Measurements from ENCODE around the gene KDM2B.

Gene KDM2B

GRCh38 chr12:121453629-121454028 lies 127.2 kb downstream of the KDM2B start:
- DNase-seq = no peak

GRCh38 chr12:121452985-121453360 lies 127.8 kb downstream of the KDM2B start:
- no peak for DNase-seq

DNA sequence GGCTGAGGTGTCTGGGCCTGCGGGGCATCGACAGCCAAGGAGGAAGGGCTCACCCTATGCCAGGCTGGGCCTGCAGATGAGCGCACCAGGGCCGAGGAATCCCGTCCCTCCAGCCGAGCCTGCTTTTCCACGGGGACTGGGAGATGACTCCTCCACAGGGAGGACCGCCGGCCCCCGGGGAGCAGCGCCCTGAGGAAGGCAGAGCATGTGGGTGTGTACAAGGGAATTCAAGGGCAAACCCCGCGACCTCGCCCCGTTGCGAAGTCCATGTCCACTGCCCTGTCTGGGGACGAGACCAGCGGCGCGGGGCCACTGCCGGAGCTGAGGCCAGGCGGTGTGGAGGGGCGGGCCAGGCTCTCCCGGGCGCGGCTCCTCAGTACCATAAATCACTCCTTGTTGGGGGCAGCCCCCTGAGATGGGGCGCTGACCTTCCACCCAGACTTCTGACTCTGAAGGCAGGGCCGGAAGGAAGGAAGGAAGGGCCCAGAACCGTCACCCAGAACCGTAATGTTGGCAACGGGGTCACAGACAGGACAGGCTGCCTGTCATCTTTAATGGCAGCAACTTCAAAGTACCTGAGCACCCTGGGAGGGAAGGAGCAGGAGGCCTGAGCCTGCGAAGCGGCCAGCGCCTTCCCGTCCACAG lies 128.4 kb downstream of the KDM2B start:
- no peak for DNase-seq

DNA sequence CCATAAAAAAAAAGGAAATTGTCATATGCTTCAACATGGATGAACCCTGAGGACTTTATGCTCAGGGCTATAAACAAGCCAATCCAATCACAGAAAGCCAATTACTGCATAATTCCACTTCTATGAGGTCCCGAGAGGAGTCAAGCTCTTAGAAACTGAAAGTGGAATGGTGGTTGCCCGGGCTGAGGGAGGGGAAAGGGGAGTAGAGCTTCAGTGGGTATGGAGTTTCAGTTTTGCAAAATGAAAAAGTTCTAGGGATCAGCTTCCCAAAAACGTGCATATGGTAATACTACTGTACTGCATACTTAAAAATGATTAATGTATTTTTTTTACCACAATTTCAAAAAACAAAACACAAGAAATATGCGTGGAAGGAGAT lies 128.9 kb downstream of the KDM2B start:
- DNase-seq = no peak

DNA sequence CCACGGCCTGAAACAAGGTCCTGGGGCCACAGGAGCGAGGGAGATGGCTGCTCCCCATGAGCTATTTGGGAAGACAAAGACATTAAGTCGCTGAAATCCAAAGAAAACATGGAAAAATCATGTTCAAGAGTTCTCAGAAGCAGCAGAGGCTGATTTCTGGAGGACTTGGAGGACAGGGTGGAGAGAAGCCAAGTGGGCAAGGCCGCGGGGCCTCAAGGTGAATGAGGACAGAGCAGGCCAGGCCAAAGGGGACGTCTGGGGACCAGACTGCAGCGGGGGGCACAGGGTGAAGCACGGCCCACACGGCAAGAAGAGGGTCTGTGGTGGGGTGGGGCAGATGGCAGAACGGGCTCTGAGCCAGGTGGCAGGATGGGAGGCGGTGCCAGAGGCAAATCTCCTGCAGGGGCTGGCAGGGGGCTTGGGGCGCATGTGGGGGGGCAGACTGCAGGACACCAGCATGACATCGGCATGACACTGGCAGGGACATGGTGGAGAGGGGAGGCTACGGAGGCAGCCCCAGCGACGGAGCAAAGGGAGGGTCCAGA lies 132.0 kb downstream of the KDM2B start:
- DNase-seq = no peak

DNA sequence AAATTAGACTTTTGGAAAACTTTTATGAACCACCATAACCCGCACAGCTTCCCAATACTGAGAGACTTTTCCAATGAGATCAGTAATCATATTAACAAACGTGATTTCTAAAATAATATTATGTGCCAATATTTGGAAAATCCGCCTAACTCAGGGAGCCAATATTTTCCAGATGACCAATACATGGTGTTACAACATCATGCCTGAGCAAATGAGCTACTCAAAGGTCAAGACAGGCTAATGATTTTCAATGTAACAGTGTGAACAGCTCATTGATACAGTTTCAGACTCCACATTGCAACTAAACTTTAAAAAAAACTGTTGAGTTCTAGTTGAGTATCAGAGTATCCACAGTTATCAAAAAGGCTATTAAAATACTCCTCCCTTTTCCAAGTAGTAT lies 134.1 kb downstream of the KDM2B start:
- no peak for DNase-seq

DNA sequence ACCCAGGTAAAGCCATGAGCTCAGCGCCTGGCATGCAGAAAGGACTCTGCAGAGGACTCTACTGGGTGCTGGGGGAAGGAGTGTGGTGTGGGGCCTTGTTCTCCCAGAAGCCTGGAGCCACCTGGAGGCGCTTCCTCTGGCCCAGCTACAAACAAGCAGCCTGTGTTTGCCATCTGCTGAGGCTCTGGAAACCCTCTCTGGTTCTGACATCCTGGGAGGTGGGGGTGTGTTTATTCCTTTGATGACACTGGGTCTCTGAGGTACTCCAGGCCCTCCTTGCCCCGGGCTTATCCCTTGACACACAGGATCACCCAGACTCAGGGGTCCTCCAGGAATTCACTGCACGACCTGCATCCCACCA lies 136.0 kb downstream of the KDM2B start:
- DNase-seq = no peak

- DNase-seq = no peak
Measured at GRCh38 chr12:121443911-121444841, 136.6 kb downstream of the KDM2B start.

GRCh38 chr12:121443193-121443870 lies 137.5 kb downstream of the KDM2B start:
- peak; percentile 77 for DNase-seq

DNA sequence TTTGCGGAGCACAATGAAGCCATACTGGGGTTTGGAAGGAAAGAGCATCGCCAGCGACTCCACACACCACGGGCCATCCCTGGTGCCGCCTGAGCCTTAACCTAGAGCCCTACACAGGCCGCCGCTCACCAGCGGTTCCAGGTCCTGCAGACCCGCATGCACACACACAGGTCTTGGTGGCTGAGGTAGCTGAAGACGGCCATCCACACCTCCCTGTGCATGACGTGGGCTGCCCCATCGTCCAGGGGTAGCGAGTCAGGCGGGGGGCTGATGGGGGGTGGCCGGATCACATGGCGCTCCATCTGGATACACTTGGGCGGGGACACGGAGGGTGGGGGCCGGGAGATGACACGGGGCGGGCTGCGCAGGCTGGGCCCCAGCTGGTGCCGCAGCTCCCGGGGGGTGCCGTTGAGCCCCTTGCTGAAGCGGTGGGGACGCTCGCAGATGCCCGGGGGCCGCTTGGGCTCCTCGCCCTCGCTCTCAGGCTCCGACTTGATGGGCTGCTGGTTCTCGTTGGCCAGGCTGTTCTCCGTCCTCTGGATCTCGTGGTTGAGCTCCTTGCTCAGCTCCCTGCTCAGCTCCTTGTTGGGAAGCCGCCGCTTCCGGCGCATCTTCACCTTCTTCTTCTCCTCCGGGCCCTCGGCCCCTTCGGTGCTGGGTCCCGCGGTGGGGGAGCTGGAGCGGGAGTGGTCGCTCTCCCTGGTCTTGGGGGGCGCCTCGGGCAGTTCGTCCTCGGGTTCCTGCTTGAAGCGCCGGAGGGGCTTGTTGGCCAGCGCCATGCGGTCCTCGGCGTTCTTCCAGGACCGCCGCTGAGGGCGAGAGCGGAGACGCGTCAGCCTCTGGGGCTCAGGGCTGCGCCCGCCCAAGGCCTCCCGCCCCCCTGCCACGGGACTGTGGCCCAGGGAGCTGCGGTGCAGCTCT lies 138.5 kb downstream of the KDM2B start:
- no peak for DNase-seq

GRCh38 chr12:121441555-121441954 lies 139.3 kb downstream of the KDM2B start:
- no peak for DNase-seq

DNA sequence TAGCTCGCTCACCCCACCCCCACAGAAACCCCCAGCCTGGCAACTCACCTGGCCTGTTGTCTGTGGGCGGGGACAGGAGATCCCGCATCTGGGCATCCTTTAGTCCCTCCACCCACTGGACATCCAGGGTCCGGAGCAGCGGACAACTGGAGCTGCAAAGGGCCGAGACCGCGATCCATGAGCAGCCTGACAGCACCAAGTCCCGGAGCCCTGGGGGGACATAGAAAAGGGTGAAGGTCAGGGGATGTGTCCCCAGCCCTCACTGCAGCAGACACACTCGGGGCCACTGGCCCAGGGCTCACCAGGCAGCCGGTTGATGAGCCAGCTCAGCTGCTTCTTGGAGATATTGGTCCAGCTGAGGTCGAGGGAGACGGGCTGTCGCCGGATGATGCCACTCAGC lies 140.1 kb downstream of the KDM2B start:
- no peak for DNase-seq

DNA sequence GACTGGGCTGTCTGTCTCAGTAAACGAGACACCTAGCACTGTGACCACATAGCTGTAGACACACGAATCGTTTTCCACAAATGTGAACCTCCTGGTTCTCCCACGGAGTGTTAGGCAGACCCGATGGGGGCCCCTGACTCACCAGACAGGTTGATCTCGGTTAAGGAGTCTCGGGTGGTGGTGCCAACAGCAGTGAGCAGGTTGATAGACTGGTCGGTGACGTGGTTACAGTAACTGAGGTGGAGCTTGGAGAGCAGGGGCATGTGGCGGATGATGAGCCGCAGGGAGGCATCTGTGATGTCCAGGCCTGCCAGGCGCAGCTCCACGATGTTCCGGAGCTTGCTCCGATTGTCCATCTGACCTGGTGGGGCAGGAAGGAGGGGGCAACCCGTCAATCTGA lies 141.1 kb downstream of the KDM2B start:
- DNase-seq = no peak

DNA sequence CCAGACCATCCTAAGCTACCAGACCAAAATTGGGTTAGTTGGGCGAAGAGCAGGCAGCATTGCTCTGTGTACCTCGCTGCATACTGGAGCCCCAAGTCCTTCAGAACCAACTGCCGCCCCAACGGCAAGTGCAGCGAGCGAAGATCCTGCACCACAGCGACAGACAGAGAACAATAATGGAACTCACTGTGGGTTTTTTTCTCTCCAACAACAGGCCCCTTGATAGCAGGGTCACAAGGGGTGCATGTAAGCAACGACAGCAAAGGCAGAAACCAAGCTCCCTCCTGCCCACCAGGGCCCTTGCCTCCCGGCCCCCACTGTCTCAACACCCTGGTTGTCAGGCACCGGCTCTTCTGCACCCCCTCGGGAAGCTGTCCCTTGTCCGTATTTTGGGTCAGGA lies 141.9 kb downstream of the KDM2B start:
- DNase-seq = no peak

DNA sequence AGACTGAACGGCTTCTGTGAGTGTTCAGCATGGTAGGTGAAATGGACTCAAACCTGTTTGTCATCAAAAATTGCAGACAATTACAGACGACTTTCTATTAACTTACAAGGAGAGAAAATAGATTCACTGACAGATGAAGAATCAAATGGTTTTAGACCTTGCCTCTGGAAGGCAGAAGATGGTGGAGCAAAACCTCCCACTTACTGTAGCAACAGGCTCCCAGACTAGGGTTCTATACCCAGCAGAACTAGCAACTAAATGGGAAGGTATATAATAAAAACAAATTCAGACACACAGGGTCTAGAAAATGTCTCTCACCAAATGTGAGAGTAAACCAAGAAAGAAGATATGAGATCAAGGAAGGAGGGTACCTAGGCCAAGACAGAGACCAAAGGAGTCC lies 144.1 kb downstream of the KDM2B start:
- no peak for DNase-seq

GRCh38 chr12:121432740-121433480 lies 147.9 kb downstream of the KDM2B start:
- DNase-seq = no peak

- no peak for DNase-seq
Measured at GRCh38 chr12:121430833-121431415, 149.9 kb downstream of the KDM2B start.

DNA sequence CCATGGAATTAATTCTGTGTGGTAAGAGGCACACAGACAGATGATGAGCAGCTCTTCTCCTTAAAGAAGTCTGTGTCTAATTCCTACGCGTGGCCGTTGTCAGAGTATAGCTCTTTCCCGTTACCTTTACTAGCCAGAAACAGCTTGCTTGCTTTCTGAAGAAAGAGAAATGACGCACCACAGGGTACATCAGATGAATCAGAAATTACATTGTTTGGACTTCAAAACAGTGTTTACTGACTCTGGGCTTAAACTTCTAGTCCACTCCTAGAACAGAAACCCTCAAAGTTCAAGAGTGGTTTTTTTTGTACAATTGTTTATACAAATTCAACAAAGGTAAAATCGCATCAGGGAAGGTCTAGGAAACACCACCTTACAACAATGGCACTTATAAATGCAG lies 151.9 kb downstream of the KDM2B start:
- no peak for DNase-seq

DNA sequence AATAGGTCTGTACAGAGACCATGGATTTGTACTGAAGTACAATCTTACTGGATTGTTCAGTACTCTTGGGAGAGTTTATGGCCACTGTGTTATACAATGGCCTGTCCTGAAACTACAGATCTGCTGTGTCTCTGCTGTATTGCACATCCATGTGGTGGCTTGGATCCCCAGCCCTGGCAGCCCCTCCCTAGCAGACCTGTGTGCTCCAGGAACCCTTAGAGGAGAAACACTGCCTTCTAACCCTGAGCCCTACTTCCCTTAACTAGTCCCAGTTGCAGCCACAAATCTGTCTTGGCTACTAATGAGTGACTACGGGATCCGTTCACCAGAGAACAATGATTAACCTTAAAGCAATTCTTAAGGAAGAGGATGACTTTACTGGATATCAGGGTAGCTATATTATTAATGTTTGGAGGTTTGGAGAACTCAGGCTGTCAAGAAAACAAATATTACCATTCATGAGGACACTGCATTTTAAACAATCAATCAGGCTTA lies 153.2 kb downstream of the KDM2B start:
- no peak for DNase-seq

DNA sequence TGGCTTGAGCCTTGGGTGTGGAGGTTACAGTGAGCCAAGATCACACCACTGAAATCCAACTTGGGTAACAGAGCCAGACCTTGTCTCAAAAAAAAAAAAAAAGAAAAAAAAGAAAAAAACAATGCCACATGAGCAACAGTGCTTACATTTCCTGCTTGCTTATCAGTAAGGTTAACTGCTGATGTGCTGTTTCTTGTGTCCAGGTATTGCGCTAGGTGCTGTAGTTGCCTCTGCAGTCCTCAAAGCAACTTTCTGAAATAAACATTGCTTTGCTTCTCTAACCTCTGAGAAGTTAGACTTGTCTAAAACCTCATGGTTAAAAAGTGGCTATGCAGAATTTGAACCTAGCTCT lies 156.2 kb downstream of the KDM2B start:
- no peak for DNase-seq

All from CD4-positive, alpha-beta T cell treated with Interleukin-17A for 4 hours (primary cell).